ENCODE measurements around the gene PPP1CC. TPM values are rescaled to one million over a fixed set of nuclear protein-coding genes. Genes with fewer than 3 reads are reported as not detected.

The PPP1CC gene
- total RNA-seq, 2 donors from 2014 or later: 179 to 201 TPM

DNA sequence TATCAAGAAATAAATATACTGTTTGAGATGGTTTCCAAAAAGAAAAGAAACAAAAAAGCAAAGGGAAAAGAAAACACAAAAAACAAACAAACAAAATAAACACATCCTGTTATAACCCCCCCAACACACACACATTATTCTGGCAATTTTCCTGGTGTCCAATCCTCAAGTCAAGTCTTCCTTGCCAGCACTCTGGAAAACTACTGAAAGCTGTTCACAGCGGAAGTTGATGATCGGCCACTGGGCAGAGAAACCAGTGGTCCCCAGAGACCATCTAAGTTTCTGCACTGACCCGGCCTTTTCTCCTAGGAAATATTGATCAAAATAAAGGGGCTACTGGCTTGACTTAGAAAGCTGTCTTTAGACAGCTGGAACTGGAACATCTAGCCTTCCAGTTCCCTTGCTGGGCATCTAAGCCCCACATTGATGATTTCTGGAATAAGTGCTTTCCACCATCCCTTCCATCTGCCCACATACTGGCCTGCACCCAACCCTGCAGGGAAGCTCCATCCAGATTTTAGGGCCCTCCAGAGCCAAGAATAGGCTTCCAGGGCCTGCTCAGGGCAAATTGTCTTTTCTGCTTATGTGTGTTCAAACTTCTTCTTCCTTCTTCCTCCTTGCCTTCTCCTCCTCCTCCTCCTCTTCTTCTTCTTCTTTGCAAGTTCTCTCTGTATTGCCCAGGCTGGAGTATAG lies 11.6 kb upstream of the PPP1CC start:
- Histone ChIP-seq H3K4me1 (ENCODE audit: control insufficient read depth, insufficient read depth, low read length) (no peaks in the 10 kb centered on the region), H3K27me3 (ENCODE audit: control insufficient read depth, insufficient read depth, low read length, poor library complexity, severe bottlenecking) (no peaks in the 10 kb centered on the region), H3K9ac (ENCODE audit: extremely low read depth, low read length, poor library complexity, severe bottlenecking) (no peak overlapping the region), H3K9me3 (ENCODE audit: control insufficient read depth, low read length) (no peaks in the 10 kb centered on the region), H3K4me3 (ENCODE audit: low read length) (no peak overlapping the region), H3K36me3 (ENCODE audit: control insufficient read depth, insufficient read depth, low read length) (no peaks in the 10 kb centered on the region), H3K27ac (ENCODE audit: low read depth, low read length) (no peak overlapping the region)
- Mint-ChIP-seq H3K27ac (no peak overlapping the region), H3K4me3 (no peak overlapping the region), H3K36me3 (ENCODE audit: low read depth) (no peaks in the 10 kb centered on the region), H3K27me3 (ENCODE audit: insufficient read depth) (no peaks in the 10 kb centered on the region), H3K9me3 (no peaks in the 10 kb centered on the region), H3K4me1 (no peaks in the 10 kb centered on the region)
- DNase-seq: no peak
- WGBS, 2 experiments (ENCODE audit: insufficient coverage in 1 of 2, insufficient read length in 1 of 2): 94% methylated on average over 3 of the region's 3 CpGs
- TF ChIP-seq, protein P1, sequence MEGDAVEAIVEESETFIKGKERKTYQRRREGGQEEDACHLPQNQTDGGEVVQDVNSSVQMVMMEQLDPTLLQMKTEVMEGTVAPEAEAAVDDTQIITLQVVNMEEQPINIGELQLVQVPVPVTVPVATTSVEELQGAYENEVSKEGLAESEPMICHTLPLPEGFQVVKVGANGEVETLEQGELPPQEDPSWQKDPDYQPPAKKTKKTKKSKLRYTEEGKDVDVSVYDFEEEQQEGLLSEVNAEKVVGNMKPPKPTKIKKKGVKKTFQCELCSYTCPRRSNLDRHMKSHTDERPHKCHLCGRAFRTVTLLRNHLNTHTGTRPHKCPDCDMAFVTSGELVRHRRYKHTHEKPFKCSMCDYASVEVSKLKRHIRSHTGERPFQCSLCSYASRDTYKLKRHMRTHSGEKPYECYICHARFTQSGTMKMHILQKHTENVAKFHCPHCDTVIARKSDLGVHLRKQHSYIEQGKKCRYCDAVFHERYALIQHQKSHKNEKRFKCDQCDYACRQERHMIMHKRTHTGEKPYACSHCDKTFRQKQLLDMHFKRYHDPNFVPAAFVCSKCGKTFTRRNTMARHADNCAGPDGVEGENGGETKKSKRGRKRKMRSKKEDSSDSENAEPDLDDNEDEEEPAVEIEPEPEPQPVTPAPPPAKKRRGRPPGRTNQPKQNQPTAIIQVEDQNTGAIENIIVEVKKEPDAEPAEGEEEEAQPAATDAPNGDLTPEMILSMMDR (conservative IDR thresholded peaks at IDR 0.05): no peak

DNA sequence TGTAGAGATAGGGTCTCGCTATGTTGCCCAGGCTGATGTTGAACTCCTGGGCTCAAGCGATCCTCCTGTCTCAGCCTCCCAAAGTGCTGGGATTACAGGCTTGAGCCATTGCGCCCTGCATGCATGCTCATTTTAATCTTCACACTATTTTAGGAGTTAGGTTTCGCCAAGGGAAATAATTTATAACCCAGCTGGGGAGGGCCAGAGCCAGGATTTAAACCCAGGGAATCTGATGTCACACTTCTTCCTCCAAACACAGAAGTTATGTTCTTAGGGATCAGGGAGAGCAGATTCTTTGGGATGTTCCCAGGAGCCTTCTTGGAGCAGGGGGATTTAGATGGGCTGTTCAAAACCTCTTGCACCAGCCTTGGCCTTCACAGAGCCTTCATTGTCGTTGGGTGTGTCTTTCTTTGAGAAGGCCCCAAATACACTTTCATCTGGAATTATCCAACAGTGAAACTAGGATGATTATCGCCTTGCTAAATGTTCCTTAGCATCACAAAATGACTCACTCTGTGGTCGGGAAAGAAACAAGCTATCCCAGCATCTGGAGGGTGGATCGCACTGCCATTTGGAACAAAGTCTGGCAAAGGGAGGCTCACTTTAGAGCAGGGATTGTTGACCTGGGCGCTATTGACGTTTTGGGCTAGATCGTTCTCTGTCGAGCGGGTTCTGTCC lies 8.2 kb upstream of the PPP1CC start:
- H3K4me3 ChIP-seq (ENCODE audit: low read length): no peak overlapping the region
- H3K4me1 ChIP-seq (ENCODE audit: control insufficient read depth, insufficient read depth, low read length): no peaks in the 10 kb centered on the region
- no peak overlapping the region for H3K9ac ChIP-seq (ENCODE audit: extremely low read depth, low read length, poor library complexity, severe bottlenecking)
- Mint-ChIP-seq H3K27ac (no peak overlapping the region), H3K9me3 (no peaks in the 10 kb centered on the region), H3K4me1 (no peaks in the 10 kb centered on the region), H3K36me3 (ENCODE audit: low read depth) (no peaks in the 10 kb centered on the region), H3K4me3 (no peak overlapping the region), H3K27me3 (ENCODE audit: insufficient read depth) (peaks cover 6% of the 10 kb centered on the region)
- 92 to 95% methylated on average over 11 to 13 of the region's 13 CpGs for whole genome bisulfite sequencing, 2 experiments (ENCODE audit: insufficient coverage in 1 of 2, insufficient read length in 1 of 2)
- no peaks in the 10 kb centered on the region for H3K27me3 ChIP-seq (ENCODE audit: control insufficient read depth, insufficient read depth, low read length, poor library complexity, severe bottlenecking)
- no peaks in the 10 kb centered on the region for H3K9me3 ChIP-seq (ENCODE audit: control insufficient read depth, low read length)
- no peak for DNase-seq
- TF ChIP-seq, protein P1 (conservative IDR thresholded peaks at IDR 0.05): no peak
- no peaks in the 10 kb centered on the region for H3K36me3 ChIP-seq (ENCODE audit: control insufficient read depth, insufficient read depth, low read length)
- H3K27ac ChIP-seq (ENCODE audit: low read depth, low read length): no peak overlapping the region

DNA sequence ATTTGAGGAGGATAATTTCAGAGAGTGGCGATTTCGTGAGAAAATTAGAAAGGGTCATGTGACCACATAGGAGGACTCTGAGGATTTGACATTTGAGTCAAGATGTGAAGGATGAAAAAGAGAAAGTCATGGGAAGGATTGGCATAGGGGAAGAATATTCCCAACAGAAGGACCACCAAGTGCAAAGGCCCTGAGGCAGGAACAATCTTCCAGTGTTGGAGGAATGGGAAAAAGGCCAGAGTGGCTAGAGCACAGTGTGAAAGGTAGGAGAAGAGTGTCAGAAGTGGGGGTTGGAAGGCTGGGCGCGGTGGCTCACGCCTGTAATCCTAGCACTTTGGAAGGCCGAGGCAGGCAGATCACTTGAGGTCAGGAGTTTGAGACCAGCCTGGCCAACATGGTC lies 3.9 kb upstream of the PPP1CC start:
- no peaks in the 10 kb centered on the region for H3K27me3 ChIP-seq (ENCODE audit: control insufficient read depth, insufficient read depth, low read length, poor library complexity, severe bottlenecking)
- no peaks in the 10 kb centered on the region for H3K36me3 ChIP-seq (ENCODE audit: control insufficient read depth, insufficient read depth, low read length)
- peaks cover 22% of the 10 kb centered on the region for H3K27me3 Mint-ChIP-seq (ENCODE audit: insufficient read depth)
- no peak overlapping the region for H3K27ac Mint-ChIP-seq
- no peaks in the 10 kb centered on the region for H3K36me3 Mint-ChIP-seq (ENCODE audit: low read depth)
- no peaks in the 10 kb centered on the region for H3K9me3 ChIP-seq (ENCODE audit: control insufficient read depth, low read length)
- no peak overlapping the region for H3K4me3 ChIP-seq (ENCODE audit: low read length)
- H3K4me3 Mint-ChIP-seq: no peak overlapping the region
- DNase-seq: no peak
- TF ChIP-seq, protein P1 (conservative IDR thresholded peaks at IDR 0.05): no peak
- H3K4me1 ChIP-seq (ENCODE audit: control insufficient read depth, insufficient read depth, low read length): no peaks in the 10 kb centered on the region
- WGBS, 2 experiments (ENCODE audit: insufficient coverage in 1 of 2, insufficient read length in 1 of 2): 92 to 93% methylated on average over 5 to 6 of the region's 6 CpGs
- H3K27ac ChIP-seq (ENCODE audit: low read depth, low read length): no peak overlapping the region
- H3K9me3 Mint-ChIP-seq: no peaks in the 10 kb centered on the region
- H3K4me1 Mint-ChIP-seq: peaks cover 5% of the 10 kb centered on the region
- no peak overlapping the region for H3K9ac ChIP-seq (ENCODE audit: extremely low read depth, low read length, poor library complexity, severe bottlenecking)
